ENCODE results near the gene MRPS9.

The MRPS9 gene

GRCh38 chr2:105116348-105116747, 78.5 kb downstream of the MRPS9 start:
- in situ Hi-C loops (cut with MboI; ENCODE audit: low sequenced_read_pairs) = loop anchor here (10.0 to 25.0 kb wide), 2 partner anchors 118 to 396 kb away; no protein-coding TSS in a partner anchor

- in situ Hi-C loops (cut with MboI; ENCODE audit: low sequenced_read_pairs) = loop anchor here (10.0 to 25.0 kb wide), 2 partner anchors 117 to 395 kb away; no protein-coding TSS in a partner anchor
Observed at GRCh38 chr2:105117565-105117964, 79.7 kb downstream of the MRPS9 start.

- in situ Hi-C loops (cut with MboI; ENCODE audit: low sequenced_read_pairs) = loop anchor here (10.0 to 25.0 kb wide), 2 partner anchors 116 to 393 kb away; no protein-coding TSS in a partner anchor
Observed at GRCh38 chr2:105118960-105119359, 81.1 kb downstream of the MRPS9 start.

GRCh38 chr2:105121434-105121833, 83.6 kb downstream of the MRPS9 start:
- in situ Hi-C loops (cut with MboI; ENCODE audit: low sequenced_read_pairs) = loop anchor here (25.0 kb wide), 1 partner anchor 391 kb away; no protein-coding TSS in a partner anchor

GRCh38 chr2:105125428-105125827, 87.6 kb downstream of the MRPS9 start:
- in situ Hi-C loops (cut with MboI; ENCODE audit: low sequenced_read_pairs) = no loop called here

- in situ Hi-C loops (cut with MboI; ENCODE audit: low sequenced_read_pairs) = no loop called here
Observed at GRCh38 chr2:105125920-105126319, 88.1 kb downstream of the MRPS9 start.

- in situ Hi-C loops (cut with MboI; ENCODE audit: low sequenced_read_pairs) = no loop called here
Observed at GRCh38 chr2:105126336-105126735, 88.5 kb downstream of the MRPS9 start.

- in situ Hi-C loops (cut with MboI; ENCODE audit: low sequenced_read_pairs) = no loop called here
Observed at GRCh38 chr2:105127289-105127915, 89.5 kb downstream of the MRPS9 start.

- in situ Hi-C loops (cut with MboI; ENCODE audit: low sequenced_read_pairs) = no loop called here
Observed at GRCh38 chr2:105129722-105130232, 91.9 kb downstream of the MRPS9 start.

- in situ Hi-C loops (cut with MboI; ENCODE audit: low sequenced_read_pairs) = no loop called here
Observed at GRCh38 chr2:105130546-105130945, 92.7 kb downstream of the MRPS9 start.

DNA sequence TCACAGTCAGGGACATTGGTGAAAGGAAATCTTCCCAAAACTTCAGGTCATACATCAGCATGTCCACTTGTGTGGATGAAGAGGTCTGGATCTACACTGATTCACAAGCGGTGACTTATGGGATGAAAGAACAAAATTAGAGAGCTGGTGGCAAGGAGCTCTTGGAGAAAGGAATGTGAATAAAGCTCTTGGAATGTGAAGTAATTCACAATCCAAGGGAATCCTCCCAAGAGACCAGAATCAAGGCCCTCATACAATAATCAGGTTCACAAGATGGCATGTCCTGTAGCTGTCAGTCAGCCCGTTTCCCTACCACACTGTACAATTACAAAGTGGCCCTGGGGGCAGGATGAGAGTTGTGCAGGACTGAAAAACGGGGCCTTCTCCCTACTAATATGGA, 96.2 kb downstream of the MRPS9 start:
- in situ Hi-C loops (cut with MboI; ENCODE audit: low sequenced_read_pairs) = no loop called here

GRCh38 chr2:105135436-105135835, 97.6 kb downstream of the MRPS9 start:
- in situ Hi-C loops (cut with MboI; ENCODE audit: low sequenced_read_pairs) = no loop called here

DNA sequence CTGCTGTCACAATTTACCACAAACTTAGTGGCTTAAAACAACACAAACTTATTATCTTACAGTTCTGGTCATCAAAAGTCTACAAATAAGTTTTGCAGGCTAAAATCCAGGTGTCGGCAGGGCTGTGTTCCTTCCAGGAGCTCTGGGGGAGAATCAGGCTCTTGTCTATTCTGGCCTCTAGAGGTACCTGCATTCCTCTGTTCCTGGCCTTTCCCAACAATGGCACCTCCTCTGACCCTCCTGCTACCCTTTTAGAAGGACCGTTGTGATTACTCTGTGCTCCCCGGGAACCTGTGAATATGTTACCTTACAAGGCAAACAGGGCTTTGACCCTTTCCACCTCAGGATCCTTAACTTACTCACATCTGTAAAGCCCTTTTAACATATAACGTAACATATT, 98.5 kb downstream of the MRPS9 start:
- in situ Hi-C loops (cut with MboI; ENCODE audit: low sequenced_read_pairs) = no loop called here

DNA sequence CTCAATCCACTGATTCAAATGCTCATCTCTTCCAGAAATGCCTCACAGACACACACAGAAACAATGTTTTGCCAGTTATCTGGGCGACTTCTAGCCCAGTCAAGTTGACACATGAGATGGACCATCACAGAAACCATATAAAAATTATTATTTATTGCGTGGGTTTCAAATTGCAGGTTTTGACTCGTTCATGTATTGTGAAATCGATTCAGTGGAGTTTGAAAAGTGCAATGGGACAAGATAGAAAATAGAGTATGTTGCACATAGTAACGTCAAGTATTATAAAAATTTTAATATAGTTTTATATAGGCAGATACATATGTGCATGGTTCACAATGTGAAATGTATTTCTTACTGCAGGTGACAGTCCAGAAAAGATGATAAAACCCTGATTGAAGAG, 100.8 kb downstream of the MRPS9 start:
- in situ Hi-C loops (cut with MboI; ENCODE audit: low sequenced_read_pairs) = no loop called here

DNA sequence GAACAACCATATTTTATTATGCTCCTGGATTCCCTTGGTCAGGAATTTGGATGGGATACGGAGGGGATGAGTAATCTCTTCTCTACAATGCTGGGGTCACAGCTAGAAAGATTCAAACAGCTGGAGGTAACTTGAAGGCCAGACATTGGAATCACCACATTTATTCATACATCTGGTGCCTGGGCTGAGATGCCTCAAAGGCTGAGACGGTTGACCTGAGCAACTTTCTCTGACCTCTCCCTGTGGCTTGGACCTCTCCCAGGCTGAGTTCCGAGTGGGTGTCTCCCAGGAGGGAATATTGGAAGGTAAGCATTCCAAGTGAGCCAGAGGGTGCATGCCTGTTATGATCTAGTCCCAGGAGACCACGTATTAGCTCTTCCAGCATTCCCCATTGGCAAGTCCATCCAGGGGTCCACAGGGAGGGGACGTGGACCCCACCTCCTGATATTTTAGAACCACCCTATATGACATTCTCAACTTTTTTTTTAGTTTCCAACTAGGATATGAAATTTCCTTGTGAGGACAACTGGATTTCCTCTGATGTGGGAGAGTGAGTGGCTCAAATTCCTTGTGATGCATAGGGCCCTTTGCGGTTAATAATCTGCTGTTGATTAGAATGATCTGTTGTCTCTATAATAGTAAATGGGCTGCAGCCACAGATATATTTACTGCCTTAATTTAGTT, 101.8 kb downstream of the MRPS9 start:
- in situ Hi-C loops (cut with MboI; ENCODE audit: low sequenced_read_pairs) = no loop called here

DNA sequence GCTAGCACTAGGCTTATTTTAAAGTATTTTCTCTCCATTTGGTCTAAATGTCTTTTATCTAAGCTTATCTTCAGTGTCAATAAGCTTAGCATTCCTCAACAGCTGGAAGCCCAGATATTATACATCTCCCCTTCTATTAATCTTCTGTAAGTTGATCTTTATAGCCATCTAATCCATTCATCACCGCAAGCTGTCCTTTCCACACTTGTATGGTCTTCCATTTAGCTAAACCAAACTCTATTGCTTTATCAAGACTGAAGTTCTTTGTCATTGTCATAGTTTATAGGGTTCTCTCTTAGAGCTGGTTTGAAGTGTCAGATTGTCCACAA, 102.3 kb downstream of the MRPS9 start:
- in situ Hi-C loops (cut with MboI; ENCODE audit: low sequenced_read_pairs) = no loop called here

GRCh38 chr2:105141099-105141614, 103.3 kb downstream of the MRPS9 start:
- in situ Hi-C loops (cut with MboI; ENCODE audit: low sequenced_read_pairs) = no loop called here

DNA sequence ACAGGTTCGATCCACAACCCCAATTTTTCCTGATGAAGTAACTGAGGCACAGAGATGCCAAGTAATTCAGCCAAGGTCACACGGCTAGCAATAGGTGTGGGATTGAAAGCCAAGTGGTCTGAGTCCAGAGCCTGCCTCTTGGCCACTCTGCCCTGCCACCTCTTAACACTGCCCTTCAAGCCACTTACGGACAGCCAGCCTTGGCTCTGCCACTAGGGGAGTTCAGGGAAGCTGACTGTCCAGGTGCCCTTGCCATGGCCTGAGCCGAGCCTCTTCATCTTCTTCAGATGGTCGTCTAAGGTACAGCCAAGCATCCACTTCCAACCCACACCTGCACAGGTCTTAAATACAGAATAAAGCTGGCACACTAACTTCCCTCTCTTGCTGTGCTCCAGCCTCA, 104.4 kb downstream of the MRPS9 start:
- in situ Hi-C loops (cut with MboI; ENCODE audit: low sequenced_read_pairs) = no loop called here

DNA sequence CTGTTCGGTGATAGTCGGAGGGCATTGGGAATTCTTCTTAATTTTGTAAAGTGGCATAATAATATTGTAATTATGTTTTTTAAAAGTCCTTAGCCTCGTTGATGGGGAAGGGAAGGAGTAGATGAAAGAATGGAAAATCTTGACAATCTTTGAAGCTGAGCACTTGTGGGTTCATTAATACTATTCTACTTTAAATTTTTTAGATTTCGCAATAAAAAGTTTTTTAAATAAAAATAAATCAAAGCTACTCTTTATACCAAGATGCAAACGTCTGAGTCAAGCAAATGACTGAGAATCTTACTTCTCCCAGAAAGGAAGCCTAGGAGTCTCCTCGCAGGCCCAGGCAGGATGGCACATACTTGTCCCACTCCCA, 105.2 kb downstream of the MRPS9 start:
- in situ Hi-C loops (cut with MboI; ENCODE audit: low sequenced_read_pairs) = no loop called here

DNA sequence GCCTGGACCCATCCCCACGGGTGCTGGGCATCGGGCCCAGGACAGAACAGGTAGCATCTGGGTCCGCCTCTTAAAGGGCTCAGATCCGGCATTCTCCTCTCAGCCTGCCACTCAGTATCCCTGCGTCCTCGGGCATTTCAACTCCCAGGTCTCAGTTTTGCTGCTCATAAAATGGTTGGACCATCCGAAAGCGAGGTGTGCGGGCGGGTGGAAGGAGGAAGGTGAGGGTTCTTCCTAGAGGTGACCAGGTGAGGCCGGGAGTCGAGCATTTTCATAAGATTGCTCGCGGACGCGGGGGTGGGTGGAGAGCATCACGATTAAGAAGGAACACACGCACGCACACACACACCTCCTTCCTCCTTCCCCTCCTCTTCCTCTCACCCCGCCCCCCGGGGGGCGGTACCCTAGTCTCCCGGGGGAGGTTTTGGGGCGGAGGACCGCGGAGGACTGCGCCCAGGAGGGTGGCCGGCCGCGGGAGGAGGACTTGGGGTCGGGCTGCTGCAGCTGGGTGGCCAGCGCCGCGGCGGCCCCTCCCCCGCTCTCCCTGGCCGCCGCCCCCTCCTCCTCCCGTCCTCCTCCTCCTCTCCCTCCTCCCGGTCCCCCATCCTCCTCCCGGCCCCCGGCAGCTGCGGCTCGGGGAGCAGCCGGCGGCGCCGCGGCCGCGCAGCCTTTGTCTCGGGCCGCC, 105.7 kb downstream of the MRPS9 start:
- in situ Hi-C loops (cut with MboI; ENCODE audit: low sequenced_read_pairs) = no loop called here

DNA sequence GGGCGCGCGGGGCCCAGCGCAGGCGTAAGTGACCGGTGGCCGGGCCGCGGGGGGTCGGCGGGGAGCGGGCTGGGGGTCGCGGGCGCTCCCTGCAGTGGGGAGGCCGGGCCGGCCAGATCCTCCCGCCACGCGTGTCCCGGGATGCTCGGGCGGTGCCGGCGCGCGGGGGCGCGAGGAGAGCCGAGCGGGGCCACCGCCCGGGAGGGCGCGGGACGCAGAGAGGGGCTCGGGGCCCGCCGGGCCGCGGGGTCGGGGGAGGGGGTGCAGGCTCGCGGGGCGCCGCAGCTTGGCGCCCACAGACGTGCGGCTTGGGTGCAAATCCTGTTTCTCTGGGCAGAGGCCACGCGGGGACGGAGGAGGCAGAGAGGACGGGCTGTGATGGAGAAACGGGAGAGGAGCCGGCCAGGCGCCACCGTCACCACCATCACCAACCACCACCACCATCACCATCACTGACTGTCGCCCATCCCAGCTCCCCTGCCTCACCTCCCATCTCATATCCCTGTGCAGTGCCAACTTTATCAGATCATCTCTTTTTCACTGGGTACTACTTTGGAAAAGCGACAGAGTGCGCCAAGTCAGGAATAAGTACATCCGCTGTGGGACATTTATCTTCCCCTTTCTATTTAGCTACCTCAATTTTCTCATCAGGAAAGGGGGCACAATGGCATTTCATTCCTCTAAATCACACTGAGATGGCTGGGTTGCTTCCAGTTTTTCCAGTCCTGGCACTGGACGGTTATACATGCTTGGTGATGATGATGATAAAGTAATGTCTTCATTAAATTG, 106.5 kb downstream of the MRPS9 start:
- in situ Hi-C loops (cut with MboI; ENCODE audit: low sequenced_read_pairs) = no loop called here
